Tibial nerve (tissue), 4 donors: ENCODE results near the gene HYAL2.

Experiments used
- CTCF ChIP-seq, 5 experiments: fragments of 200-600 bp in 3 of 5; fragments of 450-650 bp in 2 of 5; sonication (generic) in 3 of 5; IDR thresholded peaks; one replicate each; pipeline ENCODE4 v1.5.1; 2016 to 2019; ENCODE audit warnings: antibody characterized with exemption in 5 of 5, mild to moderate bottlenecking in 3 of 5, moderate library complexity in 2 of 5
- EP300 ChIP-seq, 2 donors: sonication (generic); formaldehyde crosslinking; IDR thresholded peaks; one replicate each; pipeline ENCODE4 v1.6.1; 2017; ENCODE audit warnings: antibody characterized with exemption in 2 of 2, mild to moderate bottlenecking in 1 of 2
- POLR2A ChIP-seq, 2 donors: fragments of 450-650 bp; IDR thresholded peaks; one replicate each; pipeline ENCODE4 v1.6.1; 2017; ENCODE audit warnings: antibody characterized with exemption in 2 of 2, mild to moderate bottlenecking in 2 of 2, moderate library complexity in 2 of 2

- TF ChIP-seq CTCF (IDR thresholded peaks at IDR 0.05) (no peak), POLR2A (IDR thresholded peaks at IDR 0.05) (no peak), EP300 (IDR thresholded peaks at IDR 0.05) (no peak)
Observed at GRCh38 chr3:50295553-50296431, 26.8 kb downstream of the HYAL2 start.
